ENCODE results near the gene KLHL2. TPM values are rescaled to one million over a fixed set of nuclear protein-coding genes. Genes with fewer than 3 reads are reported as not detected.

KLHL2 gene
- total and polyA plus RNA-seq, 9 of the 15 experiments (the other 6 are each of a cell fraction or from before 2014, with no cell fraction given) = 2.5 to 11.3 (median 6.1) TPM

DNA sequence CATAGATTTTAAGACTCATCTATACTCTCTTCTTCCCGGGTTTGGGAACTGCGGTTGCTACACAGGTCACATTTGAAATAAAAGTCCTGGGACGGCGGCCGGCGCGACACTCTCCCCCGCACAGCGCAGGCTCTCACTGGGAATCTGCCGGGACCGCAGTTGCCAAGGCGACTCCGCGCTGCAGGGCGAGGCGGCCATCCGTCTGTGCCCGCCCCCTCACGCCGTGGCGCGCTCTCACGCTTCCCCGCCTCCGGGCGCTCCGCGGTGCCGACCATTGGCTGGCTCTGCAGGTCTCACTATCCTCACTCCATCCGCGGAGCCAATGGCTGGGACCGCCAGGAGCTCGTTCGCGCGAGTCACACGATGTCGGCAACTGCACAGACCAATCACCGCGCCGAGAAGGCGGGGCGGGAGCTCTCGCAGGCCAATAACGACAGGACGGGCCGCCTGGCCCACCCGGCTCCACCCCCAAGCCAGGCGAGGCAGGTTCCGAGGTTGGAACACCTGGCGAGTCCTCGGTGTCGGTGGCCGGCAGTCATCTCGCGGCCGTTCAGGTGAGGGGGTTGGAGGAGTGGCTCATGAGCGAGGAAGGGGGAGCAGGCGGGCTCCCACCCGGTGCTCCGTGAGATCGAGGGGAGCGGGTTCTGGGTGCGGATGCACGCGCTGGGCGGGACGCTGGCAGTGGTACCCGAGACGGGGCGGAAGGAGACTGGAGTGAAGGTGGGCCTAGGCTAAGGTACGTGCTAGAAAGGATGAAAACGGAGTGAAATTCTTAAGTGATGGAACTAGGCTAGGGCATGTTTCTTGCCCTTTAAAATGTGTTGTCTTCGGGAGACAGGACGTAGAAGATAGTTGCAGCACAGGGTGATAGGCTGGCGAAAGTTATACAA, 120.1 kb downstream of the KLHL2 start, which contains the start of gene MSMO1 (continued):
- no peak for TF ChIP-seq NR1H2 (CRISPR knock-in tag; IDR thresholded peaks at IDR 0.05)
- no peak for TF ChIP-seq ZZZ3 (IDR thresholded peaks at IDR 0.05)
- peak; percentile 93 for TF ChIP-seq HNRNPL (IDR thresholded peaks at IDR 0.05; ENCODE audit: low read depth, low read length)
- TF ChIP-seq SP2 (IDR thresholded peaks at IDR 0.05; ENCODE audit: extremely low read depth, low read depth, low read length, poor library complexity, severe bottlenecking) = peak; percentile 86
- TF ChIP-seq TBP (optimal IDR thresholded peaks at IDR 0.05; ENCODE audit: low read depth, low read length) = peak; percentile 63
- no peak for TF ChIP-seq GATAD2A (IDR thresholded peaks at IDR 0.05)
- TF ChIP-seq DPF2 (IDR thresholded peaks at IDR 0.05) = no peak; the same call in 1 of the 2 replicates
- TF ChIP-seq ZNF133 (CRISPR knock-in tag; IDR thresholded peaks at IDR 0.05) = no peak
- no peak for TF ChIP-seq ETV6 (IDR thresholded peaks at IDR 0.05; ENCODE audit: borderline replicate concordance in 1 of 2, low read depth in 2 of 2, low read length in 1 of 2)
- no peak for TF ChIP-seq ETV6 (CRISPR knock-in tag; IDR thresholded peaks at IDR 0.05; ENCODE audit: borderline replicate concordance)
- TF ChIP-seq GATAD2B (IDR thresholded peaks at IDR 0.05; ENCODE audit: borderline replicate concordance) = no peak
- TF ChIP-seq, protein P1, sequence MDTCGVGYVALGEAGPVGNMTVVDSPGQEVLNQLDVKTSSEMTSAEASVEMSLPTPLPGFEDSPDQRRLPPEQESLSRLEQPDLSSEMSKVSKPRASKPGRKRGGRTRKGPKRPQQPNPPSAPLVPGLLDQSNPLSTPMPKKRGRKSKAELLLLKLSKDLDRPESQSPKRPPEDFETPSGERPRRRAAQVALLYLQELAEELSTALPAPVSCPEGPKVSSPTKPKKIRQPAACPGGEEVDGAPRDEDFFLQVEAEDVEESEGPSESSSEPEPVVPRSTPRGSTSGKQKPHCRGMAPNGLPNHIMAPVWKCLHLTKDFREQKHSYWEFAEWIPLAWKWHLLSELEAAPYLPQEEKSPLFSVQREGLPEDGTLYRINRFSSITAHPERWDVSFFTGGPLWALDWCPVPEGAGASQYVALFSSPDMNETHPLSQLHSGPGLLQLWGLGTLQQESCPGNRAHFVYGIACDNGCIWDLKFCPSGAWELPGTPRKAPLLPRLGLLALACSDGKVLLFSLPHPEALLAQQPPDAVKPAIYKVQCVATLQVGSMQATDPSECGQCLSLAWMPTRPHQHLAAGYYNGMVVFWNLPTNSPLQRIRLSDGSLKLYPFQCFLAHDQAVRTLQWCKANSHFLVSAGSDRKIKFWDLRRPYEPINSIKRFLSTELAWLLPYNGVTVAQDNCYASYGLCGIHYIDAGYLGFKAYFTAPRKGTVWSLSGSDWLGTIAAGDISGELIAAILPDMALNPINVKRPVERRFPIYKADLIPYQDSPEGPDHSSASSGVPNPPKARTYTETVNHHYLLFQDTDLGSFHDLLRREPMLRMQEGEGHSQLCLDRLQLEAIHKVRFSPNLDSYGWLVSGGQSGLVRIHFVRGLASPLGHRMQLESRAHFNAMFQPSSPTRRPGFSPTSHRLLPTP (IDR thresholded peaks at IDR 0.05; ENCODE audit: borderline replicate concordance, extremely low read depth, insufficient read length) = no peak
- TF ChIP-seq SRSF9 (IDR thresholded peaks at IDR 0.05; ENCODE audit: borderline replicate concordance, low read depth, low read length) = no peak
- no peak for TF ChIP-seq RAD51 (IDR thresholded peaks at IDR 0.05; ENCODE audit: borderline replicate concordance, low read depth)
- peak; percentile 83 for TF ChIP-seq ATF7 (IDR thresholded peaks at IDR 0.05)
- TF ChIP-seq ZNF561 (CRISPR knock-in tag; conservative IDR thresholded peaks at IDR 0.05) = no peak
- peak; percentile 85 for TF ChIP-seq RBFOX2 (IDR thresholded peaks at IDR 0.05; ENCODE audit: low read depth, low read length)
- TF ChIP-seq C11orf30 (IDR thresholded peaks at IDR 0.05; ENCODE audit: low read depth) = peak; percentile 36; the same call in 1 of the 2 replicates
- TF ChIP-seq ZNF551 (CRISPR knock-in tag; IDR thresholded peaks at IDR 0.05) = no peak
- TF ChIP-seq ZNF695 (CRISPR knock-in tag; IDR thresholded peaks at IDR 0.05) = no peak
- peak; percentile 97 for TF ChIP-seq ASH1L (IDR thresholded peaks at IDR 0.05; ENCODE audit: borderline replicate concordance, low read depth, partially characterized antibody)
